Measurements from ENCODE around the gene LAMA3. TPM values are rescaled to one million over a fixed set of nuclear protein-coding genes. Genes with fewer than 3 reads are reported as not detected.

The LAMA3 gene
- total and polyA plus RNA-seq, 10 of the 15 experiments (the other 5 are each of a cell fraction or from before 2014, with no cell fraction given), result 0.37 to 6.5 (median 5.4) TPM

DNA sequence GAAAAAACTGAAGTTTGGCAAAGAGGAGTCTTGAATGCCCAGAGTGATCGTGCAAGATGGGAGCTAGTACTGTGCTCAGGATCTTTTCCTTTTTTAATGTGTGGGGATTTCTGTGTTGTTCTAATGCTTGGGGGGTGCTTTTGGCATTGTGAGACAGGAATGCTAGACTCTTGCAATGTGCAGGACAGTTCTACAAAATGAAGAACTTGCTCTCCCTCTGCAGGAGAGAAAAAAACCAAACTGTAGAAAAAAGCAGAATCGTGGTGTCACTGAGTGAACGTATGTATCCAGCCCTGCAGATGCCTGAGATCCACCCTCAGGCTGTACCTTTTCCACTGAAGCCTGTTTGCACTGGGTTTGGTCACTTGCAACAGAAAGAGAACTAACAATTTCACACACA, 313.2 kb downstream of the LAMA3 start:
- in situ Hi-C loops (cut with MboI), result no loop called here
- BruUV-seq (replicated peaks), result no TSS peak
- Histone ChIP-seq H3K9me3 (replicated peaks; ENCODE audit: control insufficient read depth, insufficient read depth, low read length) (no peaks in the 10 kb centered on the region), H3K9ac (ENCODE audit: control insufficient read depth, insufficient read depth, low read length) (no peak overlapping the region), H3K4me3 (no peak overlapping the region), H3K27ac (ENCODE audit: control insufficient read depth, insufficient read depth) (no peak overlapping the region), H4K20me1 (ENCODE audit: control insufficient read depth, insufficient read depth) (no peaks in the 10 kb centered on the region), H2AFZ (ENCODE audit: control insufficient read depth, low read depth, low read length) (no peak overlapping the region), H3K27me3 (replicated peaks in 1 of 2; ENCODE audit: control insufficient read depth in 2 of 2, insufficient read depth in 2 of 2, low read length in 1 of 2) (no peaks in the 10 kb centered on the region), H3K79me2 (ENCODE audit: control insufficient read depth, insufficient read depth, low read length) (no peaks in the 10 kb centered on the region), H3K4me2 (ENCODE audit: control insufficient read depth, insufficient read depth) (no peak overlapping the region), H3K4me1 (ENCODE audit: control insufficient read depth, insufficient read depth, low read length) (peaks cover 51% of the 10 kb centered on the region), H3K36me3 (ENCODE audit: control insufficient read depth in 2 of 2, insufficient read depth in 2 of 2, low read length in 1 of 2) (no peaks in the 10 kb centered on the region)
- 38% methylated on average over 3 of the region's 3 CpGs for WGBS (ENCODE audit: insufficient coverage, insufficient replicate concordance, low lambda C conversion rate, missing lambda C conversion rate)
- ChIA-PET SMC1A (ENCODE audit: uncharacterized antibody, unreplicated experiment) (interaction anchor here (1.0 to 1.2 kb wide), 2 partner anchors 35 to 188 kb away, joined by 3 to 5 read pairs; no protein-coding TSS in a partner anchor), RAD21 (ENCODE audit: unreplicated experiment) (no interaction called here), CTCF (interaction anchor here (1.1 to 1.3 kb wide), 2 partner anchors 31 to 34 kb away, joined by 3 read pairs; no protein-coding TSS in a partner anchor), POLR2A (no interaction called here)
- TF ChIP-seq SREBF2 (IDR thresholded peaks at IDR 0.05; ENCODE audit: low read length), result no peak
- TF ChIP-seq SIX5 (IDR thresholded peaks at IDR 0.05; ENCODE audit: low read depth, low read length, severe bottlenecking), result no peak
- TF ChIP-seq RAD21 (IDR thresholded peaks at IDR 0.05; ENCODE audit: insufficient read depth, low read depth, low read length), result peak; percentile 65
- TF ChIP-seq SMARCA5 (IDR thresholded peaks at IDR 0.05), result no peak
- intact Hi-C loops (cut with micrococcal nuclease; ENCODE audit: unreplicated experiment), result no loop called here
- ATAC-seq, result no peak; the same call in 2 of the 3 replicates
- no peak for DNase-seq (ENCODE audit: low read depth, low spot score)
- FAIRE-seq, result no peak

DNA sequence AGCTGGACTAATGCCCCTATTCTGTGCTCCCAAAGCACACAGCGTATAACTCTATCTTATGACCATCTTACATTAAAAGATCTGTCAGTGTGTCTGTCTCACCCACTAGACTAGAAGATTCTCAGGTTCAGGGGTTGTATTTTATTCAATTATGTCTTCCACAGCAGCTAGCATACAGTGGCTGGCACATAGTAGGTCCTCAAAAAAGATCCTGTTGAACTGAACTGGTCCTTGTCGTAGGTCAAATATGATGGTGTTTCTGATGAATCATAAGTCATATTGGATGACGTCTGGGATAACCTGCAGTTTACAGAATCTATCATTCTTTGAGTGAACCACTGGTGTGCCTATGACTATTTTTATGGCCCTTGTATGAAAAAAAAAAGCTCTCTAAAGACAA, 314.0 kb downstream of the LAMA3 start:
- RAD21 ChIA-PET (ENCODE audit: unreplicated experiment), result no interaction called here
- H3K79me2 ChIP-seq (ENCODE audit: control insufficient read depth, insufficient read depth, low read length), result no peaks in the 10 kb centered on the region
- SMC1A ChIA-PET (ENCODE audit: uncharacterized antibody, unreplicated experiment), result interaction anchor here (1.0 to 1.2 kb wide), 3 partner anchors 12 to 189 kb away, joined by 3 to 5 read pairs (median 3); no protein-coding TSS in a partner anchor
- H3K36me3 ChIP-seq (ENCODE audit: control insufficient read depth in 2 of 2, insufficient read depth in 2 of 2, low read length in 1 of 2), result no peaks in the 10 kb centered on the region
- POLR2A ChIA-PET, result no interaction called here
- H3K9ac ChIP-seq (ENCODE audit: control insufficient read depth, insufficient read depth, low read length), result no peak overlapping the region
- intact Hi-C loops (cut with micrococcal nuclease; ENCODE audit: unreplicated experiment), result no loop called here
- H3K4me2 ChIP-seq (ENCODE audit: control insufficient read depth, insufficient read depth), result no peak overlapping the region
- TF ChIP-seq GATAD2B (conservative IDR thresholded peaks at IDR 0.05; ENCODE audit: low read depth), result no peak
- TF ChIP-seq, protein P1, sequence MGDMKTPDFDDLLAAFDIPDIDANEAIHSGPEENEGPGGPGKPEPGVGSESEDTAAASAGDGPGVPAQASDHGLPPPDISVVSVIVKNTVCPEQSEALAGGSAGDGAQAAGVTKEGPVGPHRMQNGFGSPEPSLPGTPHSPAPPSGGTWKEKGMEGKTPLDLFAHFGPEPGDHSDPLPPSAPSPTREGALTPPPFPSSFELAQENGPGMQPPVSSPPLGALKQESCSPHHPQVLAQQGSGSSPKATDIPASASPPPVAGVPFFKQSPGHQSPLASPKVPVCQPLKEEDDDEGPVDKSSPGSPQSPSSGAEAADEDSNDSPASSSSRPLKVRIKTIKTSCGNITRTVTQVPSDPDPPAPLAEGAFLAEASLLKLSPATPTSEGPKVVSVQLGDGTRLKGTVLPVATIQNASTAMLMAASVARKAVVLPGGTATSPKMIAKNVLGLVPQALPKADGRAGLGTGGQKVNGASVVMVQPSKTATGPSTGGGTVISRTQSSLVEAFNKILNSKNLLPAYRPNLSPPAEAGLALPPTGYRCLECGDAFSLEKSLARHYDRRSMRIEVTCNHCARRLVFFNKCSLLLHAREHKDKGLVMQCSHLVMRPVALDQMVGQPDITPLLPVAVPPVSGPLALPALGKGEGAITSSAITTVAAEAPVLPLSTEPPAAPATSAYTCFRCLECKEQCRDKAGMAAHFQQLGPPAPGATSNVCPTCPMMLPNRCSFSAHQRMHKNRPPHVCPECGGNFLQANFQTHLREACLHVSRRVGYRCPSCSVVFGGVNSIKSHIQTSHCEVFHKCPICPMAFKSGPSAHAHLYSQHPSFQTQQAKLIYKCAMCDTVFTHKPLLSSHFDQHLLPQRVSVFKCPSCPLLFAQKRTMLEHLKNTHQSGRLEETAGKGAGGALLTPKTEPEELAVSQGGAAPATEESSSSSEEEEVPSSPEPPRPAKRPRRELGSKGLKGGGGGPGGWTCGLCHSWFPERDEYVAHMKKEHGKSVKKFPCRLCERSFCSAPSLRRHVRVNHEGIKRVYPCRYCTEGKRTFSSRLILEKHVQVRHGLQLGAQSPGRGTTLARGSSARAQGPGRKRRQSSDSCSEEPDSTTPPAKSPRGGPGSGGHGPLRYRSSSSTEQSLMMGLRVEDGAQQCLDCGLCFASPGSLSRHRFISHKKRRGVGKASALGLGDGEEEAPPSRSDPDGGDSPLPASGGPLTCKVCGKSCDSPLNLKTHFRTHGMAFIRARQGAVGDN (IDR thresholded peaks at IDR 0.05), result no peak
- TF ChIP-seq FOS (IDR thresholded peaks at IDR 0.05; ENCODE audit: borderline replicate concordance, extremely low read depth, insufficient read length), result no peak
- 0 out of 2 replicates have a peak, but pooled peaks have one; percentile 23 for TF ChIP-seq DPF2 (IDR thresholded peaks at IDR 0.05)
- BruUV-seq (replicated peaks), result no TSS peak
- WGBS (ENCODE audit: insufficient coverage, insufficient replicate concordance, low lambda C conversion rate, missing lambda C conversion rate), result 67% methylated on average over 3 of the region's 3 CpGs
- CTCF ChIA-PET, result interaction anchor here (1.1 to 1.8 kb wide), 3 partner anchors 10 to 35 kb away, joined by 3 to 5 read pairs (median 3); no protein-coding TSS in a partner anchor
- in situ Hi-C loops (cut with MboI), result no loop called here
- ATAC-seq (no peak), FAIRE-seq (no peak), DNase-seq (ENCODE audit: low read depth, low spot score) (no peak)
- H4K20me1 ChIP-seq (ENCODE audit: control insufficient read depth, insufficient read depth), result no peaks in the 10 kb centered on the region
- H3K27me3 ChIP-seq (replicated peaks in 1 of 2; ENCODE audit: control insufficient read depth in 2 of 2, insufficient read depth in 2 of 2, low read length in 1 of 2), result no peaks in the 10 kb centered on the region
- peaks cover 48% of the 10 kb centered on the region for H3K4me1 ChIP-seq (ENCODE audit: control insufficient read depth, insufficient read depth, low read length)
- no peak overlapping the region for H3K4me3 ChIP-seq
- no peak overlapping the region; the same call in 1 of the 2 replicates for H2AFZ ChIP-seq (ENCODE audit: control insufficient read depth, low read depth, low read length)
- no peaks in the 10 kb centered on the region for H3K9me3 ChIP-seq (replicated peaks; ENCODE audit: control insufficient read depth, insufficient read depth, low read length)
- H3K27ac ChIP-seq (ENCODE audit: control insufficient read depth, insufficient read depth), result no peak overlapping the region

Measured in GM12878 (cell line).